Uterus (tissue), 4 donors: ENCODE measurements around the gene RFX1. TPM values are rescaled to one million over a fixed set of nuclear protein-coding genes. Genes with fewer than 3 reads are reported as not detected.
"Not testable (repeated sequence)": the region's sequence is repeated elsewhere in the genome, so short reads cannot be mapped to it uniquely, and the experiment has no call there.

ENCODE experiments used
- DNase-seq, 2 donors: peaks; one replicate each; pipeline ENCODE4 v3.0.0-alpha.2; 2019 to 2020
- H3K27ac ChIP-seq, 2 donors: fragments of 200-600 bp; sonication (generic); 1 replicate in 1 of 2; 2 replicates in 1 of 2; pipeline ENCODE4 v1.5.1; 2016 to 2018
- H3K27me3 ChIP-seq, 2 donors: fragments of 200-600 bp; sonication (generic); one replicate each; pipeline ENCODE4 v1.5.1; 2018 to 2019; ENCODE audit warnings: control low read depth in 1 of 2
- H3K36me3 ChIP-seq, 2 donors: fragments of 200-600 bp; sonication (generic); one replicate each; pipeline ENCODE4 v1.5.1; 2019; ENCODE audit warnings: control low read depth in 1 of 2
- H3K4me1 ChIP-seq, 2 donors: fragments of 200-600 bp; sonication (generic); one replicate each; pipeline ENCODE4 v1.5.1; 2018 to 2019; ENCODE audit warnings: control low read depth in 1 of 2
- H3K4me3 ChIP-seq, 2 donors: fragments of 200-600 bp; sonication (generic); 1 replicate in 1 of 2; 2 replicates in 1 of 2; pipeline ENCODE4 v1.5.1; 2018 to 2019; ENCODE audit warnings: mild to moderate bottlenecking in 1 of 2
- H3K9me3 ChIP-seq, 2 donors: fragments of 200-600 bp; sonication (generic); one replicate each; pipeline ENCODE4 v1.5.1; 2019; ENCODE audit warnings: control low read depth in 1 of 2
- POLR2A ChIP-seq, 2 donors: fragments of 450-650 bp; IDR thresholded peaks; one replicate each; pipeline ENCODE4 v1.6.1; 2016; ENCODE audit warnings: antibody characterized with exemption in 2 of 2, mild to moderate bottlenecking in 1 of 2, moderate library complexity in 1 of 2
- intact Hi-C: fragments of 100-400 bp; cut with DNase I; formaldehyde crosslinking; loops from one replicate; pipeline ENCODE4 v1.15.1; 2023; ENCODE audit warnings: low total_unique reads
- total RNA-seq, 4 donors: library from RNA; depleted of rRNA in 3 of 4; stranded (reverse); fragments of >200 nt in 3 of 4; gene quantifications; one replicate each; pipeline versions ENCODE4 v1.1.0 to v1.2.4, GENCODE V29; 2014 to 2023
- TF ChIP-seq, protein P1 (sequence below), 4 experiments: fragments of 200-600 bp in 2 of 4; fragments of 450-650 bp in 2 of 4; sonication (generic) in 2 of 4; IDR thresholded peaks; one replicate each; pipeline ENCODE4 v1.5.1; 2016 to 2019; ENCODE audit warnings: antibody characterized with exemption in 4 of 4, mild to moderate bottlenecking in 2 of 4, moderate library complexity in 1 of 4
- donor health status: DM: yes; HTN: yes; CAD: no.

The RFX1 gene
- total RNA-seq, 4 donors from 2014 or later, result 0.26 to 14.1 (median 4.1) TPM

DNA sequence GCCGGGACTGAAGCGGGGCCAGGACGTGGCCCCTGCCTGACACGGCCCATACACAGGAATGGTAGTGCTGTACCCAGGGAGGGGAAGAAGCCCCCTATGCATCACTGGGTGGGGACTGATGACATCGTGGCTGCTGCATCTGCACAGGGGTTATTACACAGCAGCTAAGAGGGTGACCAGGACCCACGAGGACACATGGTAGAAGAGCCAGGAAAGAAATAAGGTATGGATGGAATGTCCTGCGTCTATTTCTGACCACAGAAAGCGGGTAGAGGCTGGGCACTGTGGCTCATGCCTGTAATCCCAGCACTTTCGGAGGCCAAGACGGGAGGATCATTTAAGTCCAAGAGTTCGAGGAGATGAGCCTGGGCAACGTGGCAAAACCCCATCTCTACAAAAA lies 29.7 kb downstream of the RFX1 start:
- Histone ChIP-seq H3K36me3 (no peaks in the 10 kb centered on the region), H3K9me3 (no peaks in the 10 kb centered on the region), H3K4me3 (no peak overlapping the region), H3K27me3 (no peaks in the 10 kb centered on the region), H3K27ac (no peak overlapping the region), H3K4me1 (peaks cover 0 to 6% of the 10 kb centered on the region in 2 donors)
- intact Hi-C loops, result no loop called here
- TF ChIP-seq, protein P1, sequence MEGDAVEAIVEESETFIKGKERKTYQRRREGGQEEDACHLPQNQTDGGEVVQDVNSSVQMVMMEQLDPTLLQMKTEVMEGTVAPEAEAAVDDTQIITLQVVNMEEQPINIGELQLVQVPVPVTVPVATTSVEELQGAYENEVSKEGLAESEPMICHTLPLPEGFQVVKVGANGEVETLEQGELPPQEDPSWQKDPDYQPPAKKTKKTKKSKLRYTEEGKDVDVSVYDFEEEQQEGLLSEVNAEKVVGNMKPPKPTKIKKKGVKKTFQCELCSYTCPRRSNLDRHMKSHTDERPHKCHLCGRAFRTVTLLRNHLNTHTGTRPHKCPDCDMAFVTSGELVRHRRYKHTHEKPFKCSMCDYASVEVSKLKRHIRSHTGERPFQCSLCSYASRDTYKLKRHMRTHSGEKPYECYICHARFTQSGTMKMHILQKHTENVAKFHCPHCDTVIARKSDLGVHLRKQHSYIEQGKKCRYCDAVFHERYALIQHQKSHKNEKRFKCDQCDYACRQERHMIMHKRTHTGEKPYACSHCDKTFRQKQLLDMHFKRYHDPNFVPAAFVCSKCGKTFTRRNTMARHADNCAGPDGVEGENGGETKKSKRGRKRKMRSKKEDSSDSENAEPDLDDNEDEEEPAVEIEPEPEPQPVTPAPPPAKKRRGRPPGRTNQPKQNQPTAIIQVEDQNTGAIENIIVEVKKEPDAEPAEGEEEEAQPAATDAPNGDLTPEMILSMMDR (IDR thresholded peaks at IDR 0.05), result no peak
- no peak for TF ChIP-seq POLR2A (IDR thresholded peaks at IDR 0.05)
- DNase-seq, result no peak

DNA sequence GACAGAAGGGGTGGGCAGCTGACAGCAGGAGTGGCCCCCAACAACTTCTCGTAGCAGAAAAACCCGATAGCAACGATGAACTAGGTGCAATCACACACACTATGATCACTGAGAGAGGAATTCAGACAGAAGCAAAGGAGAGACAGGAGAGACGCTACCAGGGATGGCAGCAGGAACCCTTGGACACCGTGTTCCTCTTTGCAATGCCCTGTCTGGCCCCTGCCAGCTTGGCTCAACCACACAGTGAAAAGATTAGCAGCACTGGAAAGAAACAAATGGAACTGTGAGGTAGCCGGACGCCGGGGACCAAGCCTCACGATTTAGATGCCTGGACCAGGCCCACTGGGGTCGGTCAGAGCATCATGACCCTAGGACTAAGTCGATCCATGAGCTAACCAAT lies 30.2 kb downstream of the RFX1 start:
- Histone ChIP-seq H3K27ac (no peak overlapping the region), H3K4me1 (peaks cover 0 to 6% of the 10 kb centered on the region in 2 donors), H3K9me3 (no peaks in the 10 kb centered on the region), H3K36me3 (no peaks in the 10 kb centered on the region), H3K4me3 (no peak overlapping the region), H3K27me3 (no peaks in the 10 kb centered on the region)
- intact Hi-C loops, result no loop called here
- TF ChIP-seq, protein P1 (IDR thresholded peaks at IDR 0.05), result no peak
- no peak for TF ChIP-seq POLR2A (IDR thresholded peaks at IDR 0.05)
- DNase-seq, result no peak

DNA sequence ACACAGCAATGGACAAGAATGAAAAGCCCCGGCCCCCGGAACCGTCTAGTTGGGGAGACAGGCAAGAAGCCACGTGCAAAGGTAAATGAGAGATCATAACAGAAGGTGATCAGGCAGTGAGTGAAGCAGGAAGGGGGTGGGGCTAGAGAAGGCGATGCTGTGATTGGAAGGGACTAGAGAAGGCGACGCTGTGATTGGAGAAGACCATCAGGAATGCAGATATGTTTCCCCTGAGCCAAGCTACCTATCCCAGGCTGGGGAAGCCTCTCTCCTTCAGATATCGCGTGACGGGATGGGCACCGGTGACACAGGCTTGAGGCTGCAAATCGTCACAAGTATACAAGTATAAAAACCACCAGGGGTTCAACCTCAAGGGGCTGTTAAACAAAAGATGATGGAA lies 32.0 kb downstream of the RFX1 start:
- Histone ChIP-seq H3K27me3 (no peaks in the 10 kb centered on the region), H3K36me3 (no peaks in the 10 kb centered on the region), H3K9me3 (no peaks in the 10 kb centered on the region), H3K4me3 (no peak overlapping the region), H3K27ac (no peak overlapping the region), H3K4me1 (no peaks in the 10 kb centered on the region)
- intact Hi-C loops, result no loop called here
- TF ChIP-seq, protein P1 (IDR thresholded peaks at IDR 0.05), result no peak
- TF ChIP-seq POLR2A (IDR thresholded peaks at IDR 0.05), result no peak
- DNase-seq, result no peak

DNA sequence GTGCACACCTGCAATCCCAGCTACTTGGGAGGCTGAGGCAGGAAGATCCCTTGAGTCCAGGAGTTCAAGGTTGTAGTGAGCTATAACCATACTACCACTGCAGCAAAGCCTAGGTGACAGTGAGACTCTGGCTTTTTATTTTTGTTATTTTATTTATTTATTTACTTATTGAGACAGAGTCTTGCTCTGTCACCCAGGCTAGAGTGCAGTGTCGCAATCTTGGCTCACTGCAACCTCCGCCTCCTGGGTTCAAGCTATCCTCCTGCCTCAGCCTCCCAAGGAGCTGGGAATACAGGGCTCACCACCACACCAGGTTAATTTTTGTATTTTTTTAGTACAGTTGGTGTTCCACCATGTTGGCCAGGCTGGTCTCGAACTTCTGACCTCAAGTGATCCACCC lies 32.6 kb downstream of the RFX1 start:
- H3K4me1 ChIP-seq, H3K27ac ChIP-seq, H3K27me3 ChIP-seq, H3K36me3 ChIP-seq, H3K4me3 ChIP-seq, DNase-seq, intact Hi-C loops, H3K9me3 ChIP-seq: not testable (repeated sequence)

DNA sequence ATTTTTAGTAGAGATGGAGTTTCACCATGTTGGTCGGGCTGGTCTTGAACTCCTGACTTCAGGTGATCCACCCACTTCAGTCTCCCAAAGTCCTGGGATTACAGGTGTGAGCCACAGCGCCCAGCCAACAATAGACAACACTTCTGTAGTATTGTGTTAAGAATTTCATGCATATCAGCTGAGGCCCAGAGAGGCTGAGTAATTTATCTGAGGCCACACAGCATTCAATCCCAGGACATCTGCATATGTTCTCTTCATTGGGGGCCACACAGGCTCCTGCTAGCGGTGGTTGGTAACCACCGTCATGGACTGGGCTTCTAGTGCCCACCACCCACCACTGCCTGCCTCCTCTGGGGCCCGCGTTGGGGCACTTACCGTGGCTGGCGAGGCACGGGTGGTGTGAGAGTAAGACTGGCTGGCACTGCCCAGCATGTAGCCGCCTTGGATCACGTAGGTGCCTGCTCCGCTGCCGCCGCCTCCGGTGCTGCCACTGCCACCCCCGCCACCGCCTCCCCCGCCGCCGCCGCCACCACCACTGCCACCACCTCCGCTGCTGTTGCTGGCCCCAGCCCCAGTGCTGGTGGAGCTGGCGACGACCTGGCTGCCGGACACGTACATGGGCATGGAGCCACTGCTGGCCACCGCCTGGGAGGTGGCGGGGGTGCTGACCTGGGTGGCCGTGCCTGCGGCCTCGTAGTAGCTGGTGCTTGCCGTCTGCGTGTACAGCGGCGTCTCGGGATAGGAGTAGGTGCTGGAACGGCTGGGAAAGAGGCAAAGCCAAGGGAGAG lies 33.6 kb downstream of the RFX1 start:
- intact Hi-C loops, result no loop called here
- no peaks in the 10 kb centered on the region for H3K4me1 ChIP-seq
- DNase-seq, result no peak
- no peaks in the 10 kb centered on the region for H3K27me3 ChIP-seq
- H3K9me3 ChIP-seq, result no peaks in the 10 kb centered on the region
- no peak for TF ChIP-seq POLR2A (IDR thresholded peaks at IDR 0.05)
- TF ChIP-seq, protein P1 (IDR thresholded peaks at IDR 0.05), result no peak
- no peak overlapping the region for H3K4me3 ChIP-seq
- no peaks in the 10 kb centered on the region for H3K36me3 ChIP-seq
- no peak overlapping the region for H3K27ac ChIP-seq

DNA sequence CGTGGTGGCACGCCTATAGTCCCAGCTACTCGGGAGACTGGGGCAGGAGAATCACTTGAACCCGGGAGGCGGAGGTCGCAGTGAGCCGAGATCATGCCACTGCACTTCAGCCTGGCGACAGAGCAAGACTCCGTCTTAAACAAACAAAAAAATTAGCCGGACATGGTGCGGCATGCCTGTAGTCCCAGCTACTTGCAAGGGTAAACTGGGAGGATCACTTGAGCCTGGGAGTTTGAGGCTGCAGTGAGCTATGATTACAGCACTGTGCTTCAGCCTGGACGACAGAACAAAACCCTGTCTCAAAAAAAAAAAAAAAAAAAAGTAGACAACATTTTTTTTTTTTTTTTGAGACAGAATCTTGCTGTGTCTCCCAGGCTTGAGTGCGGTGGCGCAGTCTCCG lies 34.3 kb downstream of the RFX1 start:
- H3K27me3 ChIP-seq, intact Hi-C loops, H3K36me3 ChIP-seq: not testable (repeated sequence)

More for the DNA sequence above, 34.3 kb downstream of the RFX1 start:
- H3K9me3 ChIP-seq, DNase-seq, H3K27ac ChIP-seq, H3K4me1 ChIP-seq, H3K4me3 ChIP-seq: not testable (repeated sequence)
